ENCODE measurements around the gene RAPGEF1. TPM values are rescaled to one million over a fixed set of nuclear protein-coding genes. Genes with fewer than 3 reads are reported as not detected.

The RAPGEF1 gene
- total RNA-seq, 4 donors from 2014 or later = 13.1 to 73.7 (median 26.2) TPM

DNA sequence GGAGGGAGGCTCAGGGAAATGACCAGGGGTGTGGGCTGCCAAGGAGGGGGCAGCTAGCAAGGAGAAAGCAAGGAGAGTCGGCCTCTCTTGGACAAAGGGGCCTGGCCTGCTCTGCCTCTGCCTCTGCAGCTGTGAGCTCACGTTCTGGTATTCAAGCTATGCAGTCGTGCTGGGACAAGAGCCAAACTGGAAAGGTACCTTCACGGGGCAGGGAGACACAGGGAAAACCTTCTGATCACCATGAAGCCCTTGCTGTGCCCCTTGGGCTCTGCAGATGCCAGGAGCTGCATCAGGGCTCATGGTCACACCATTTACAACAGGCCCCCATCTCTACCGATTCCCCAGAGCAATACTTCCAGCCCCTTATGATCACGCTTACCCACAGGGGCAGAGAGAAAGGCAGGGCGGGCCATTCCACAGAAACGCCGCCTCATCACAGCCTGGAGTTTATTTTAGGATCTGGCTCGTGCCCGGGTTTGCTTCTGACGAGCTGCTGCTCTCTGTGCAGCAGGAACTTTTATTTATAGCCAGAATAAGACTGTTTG lies 131.3 kb downstream of the RAPGEF1 start:
- TF ChIP-seq, protein P1, sequence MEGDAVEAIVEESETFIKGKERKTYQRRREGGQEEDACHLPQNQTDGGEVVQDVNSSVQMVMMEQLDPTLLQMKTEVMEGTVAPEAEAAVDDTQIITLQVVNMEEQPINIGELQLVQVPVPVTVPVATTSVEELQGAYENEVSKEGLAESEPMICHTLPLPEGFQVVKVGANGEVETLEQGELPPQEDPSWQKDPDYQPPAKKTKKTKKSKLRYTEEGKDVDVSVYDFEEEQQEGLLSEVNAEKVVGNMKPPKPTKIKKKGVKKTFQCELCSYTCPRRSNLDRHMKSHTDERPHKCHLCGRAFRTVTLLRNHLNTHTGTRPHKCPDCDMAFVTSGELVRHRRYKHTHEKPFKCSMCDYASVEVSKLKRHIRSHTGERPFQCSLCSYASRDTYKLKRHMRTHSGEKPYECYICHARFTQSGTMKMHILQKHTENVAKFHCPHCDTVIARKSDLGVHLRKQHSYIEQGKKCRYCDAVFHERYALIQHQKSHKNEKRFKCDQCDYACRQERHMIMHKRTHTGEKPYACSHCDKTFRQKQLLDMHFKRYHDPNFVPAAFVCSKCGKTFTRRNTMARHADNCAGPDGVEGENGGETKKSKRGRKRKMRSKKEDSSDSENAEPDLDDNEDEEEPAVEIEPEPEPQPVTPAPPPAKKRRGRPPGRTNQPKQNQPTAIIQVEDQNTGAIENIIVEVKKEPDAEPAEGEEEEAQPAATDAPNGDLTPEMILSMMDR (IDR thresholded peaks at IDR 0.05) = no peak
- no peak for TF ChIP-seq POLR2A (IDR thresholded peaks at IDR 0.05)
- Histone ChIP-seq H3K27ac (peak overlapping the region; percentile 85 to 97), H3K4me3 (no peak overlapping the region), H3K9me3 (no peaks in the 10 kb centered on the region), H3K36me3 (no peaks in the 10 kb centered on the region), H3K27me3 (no peaks in the 10 kb centered on the region), H3K4me1 (peaks cover 17 to 23% of the 10 kb centered on the region in 2 donors)
- intact Hi-C loops (cut with DNase I; ENCODE audit: low total_unique reads) = no loop called here
- DNase-seq = peak; percentile 76 to 86

DNA sequence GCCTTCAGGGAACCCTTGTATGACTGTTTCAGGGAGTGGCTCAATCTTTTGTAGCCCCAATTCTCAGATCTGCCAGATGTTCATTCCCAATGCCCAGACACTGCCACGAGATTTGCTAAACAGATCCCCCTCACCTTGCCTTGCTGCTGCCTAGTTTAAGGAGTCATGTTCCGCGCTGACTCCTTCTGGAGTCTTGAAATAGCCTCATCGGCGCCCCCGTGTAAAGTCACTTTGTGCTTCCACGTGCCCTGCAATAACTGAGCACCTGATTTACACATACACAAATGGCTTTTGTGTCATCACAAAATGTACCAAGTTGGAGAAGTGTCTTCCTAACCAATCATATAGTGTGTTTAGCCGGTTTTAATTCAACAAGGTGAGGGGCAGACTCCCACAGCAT lies 132.3 kb downstream of the RAPGEF1 start:
- no peaks in the 10 kb centered on the region for H3K9me3 ChIP-seq
- TF ChIP-seq POLR2A (IDR thresholded peaks at IDR 0.05) = no peak
- TF ChIP-seq, protein P1 (IDR thresholded peaks at IDR 0.05) = no peak
- H3K27me3 ChIP-seq = no peaks in the 10 kb centered on the region
- H3K4me1 ChIP-seq = peaks cover 17 to 23% of the 10 kb centered on the region in 2 donors
- H3K27ac ChIP-seq = peak overlapping the region; percentile 85 to 97
- H3K4me3 ChIP-seq = no peak overlapping the region
- DNase-seq = no peak
- no peaks in the 10 kb centered on the region for H3K36me3 ChIP-seq
- intact Hi-C loops (cut with DNase I; ENCODE audit: low total_unique reads) = no loop called here

DNA sequence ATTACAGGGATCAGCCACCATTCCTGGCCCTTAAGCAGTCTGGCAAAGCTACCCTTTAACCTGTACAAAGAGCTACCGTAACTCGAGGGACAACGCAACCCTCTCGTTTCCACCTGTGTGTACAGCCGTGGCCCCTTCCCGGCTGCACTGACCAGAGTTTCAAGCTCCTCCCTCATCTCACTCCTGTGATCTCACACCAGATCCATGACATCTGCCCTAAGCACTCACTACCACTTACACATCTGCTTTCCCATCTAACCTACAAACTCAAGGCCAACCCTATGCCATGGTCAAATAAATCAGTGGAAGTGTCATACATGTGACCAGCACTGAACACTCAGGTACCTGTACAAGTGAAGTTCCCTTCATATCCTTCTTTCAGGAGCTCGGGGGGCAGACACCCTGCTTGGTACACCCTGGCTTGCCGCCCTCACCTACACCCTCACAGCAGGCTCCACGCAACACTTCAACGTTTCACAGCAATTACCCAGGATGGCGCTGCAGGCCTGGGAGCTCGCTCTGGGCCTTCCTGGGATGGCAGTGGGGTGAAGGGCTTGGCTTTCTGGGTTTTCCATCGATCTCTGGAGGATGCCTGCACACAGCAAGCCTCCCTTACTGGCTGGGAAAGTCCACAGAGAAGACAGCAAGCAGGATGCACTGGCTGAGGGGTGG lies 132.8 kb downstream of the RAPGEF1 start:
- Histone ChIP-seq H3K27me3 (no peaks in the 10 kb centered on the region), H3K9me3 (no peaks in the 10 kb centered on the region), H3K27ac (peak overlapping the region; percentile 85 to 97), H3K4me1 (peaks cover 17 to 23% of the 10 kb centered on the region in 2 donors), H3K4me3 (no peak overlapping the region), H3K36me3 (no peaks in the 10 kb centered on the region)
- intact Hi-C loops (cut with DNase I; ENCODE audit: low total_unique reads) = no loop called here
- no peak for TF ChIP-seq POLR2A (IDR thresholded peaks at IDR 0.05)
- TF ChIP-seq, protein P1 (IDR thresholded peaks at IDR 0.05) = no peak
- no peak for DNase-seq

DNA sequence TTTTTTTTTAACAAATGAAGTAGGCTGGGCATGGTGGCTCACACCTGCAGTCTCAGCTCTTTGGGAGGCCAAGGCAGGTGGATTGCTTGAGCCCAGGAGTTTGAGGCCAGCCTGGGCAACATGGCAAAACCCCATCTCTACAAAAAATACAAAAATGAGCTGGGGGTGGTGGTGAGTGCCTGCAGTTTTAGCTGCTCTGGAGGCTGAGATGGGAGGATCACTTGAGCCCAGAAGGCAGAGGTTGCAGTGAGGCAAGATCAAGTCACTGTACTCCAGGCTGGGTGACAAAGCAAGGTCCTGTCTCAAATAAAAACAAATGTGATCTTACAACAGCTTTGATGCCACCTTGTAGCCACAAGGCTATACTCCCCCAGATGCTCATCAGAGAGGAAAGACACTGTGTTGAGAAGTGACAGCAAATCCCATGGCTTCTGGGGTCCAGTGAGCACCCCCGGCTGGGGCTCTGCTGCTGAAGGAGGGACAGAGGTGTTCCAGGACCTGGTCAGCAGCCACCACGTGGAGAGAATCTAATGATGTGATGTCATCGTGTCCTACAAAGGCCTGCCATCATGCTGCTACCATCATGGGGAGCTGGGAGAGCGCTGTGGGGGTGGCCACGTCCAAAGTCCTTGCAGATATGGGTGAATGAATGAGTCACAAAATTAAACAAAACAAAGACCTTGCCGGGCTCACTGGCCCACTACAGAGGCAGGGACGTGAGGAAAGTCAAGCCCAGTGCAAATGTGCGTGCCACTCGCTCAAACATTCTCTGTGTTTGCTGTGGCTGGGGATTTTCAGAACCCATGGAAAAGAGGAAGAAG lies 133.9 kb downstream of the RAPGEF1 start:
- Histone ChIP-seq H3K27me3 (no peaks in the 10 kb centered on the region), H3K4me3 (no peak overlapping the region), H3K27ac (no peak overlapping the region), H3K4me1 (peaks cover 17 to 22% of the 10 kb centered on the region in 2 donors), H3K9me3 (no peaks in the 10 kb centered on the region), H3K36me3 (no peaks in the 10 kb centered on the region)
- intact Hi-C loops (cut with DNase I; ENCODE audit: low total_unique reads) = no loop called here
- TF ChIP-seq, protein P1 (IDR thresholded peaks at IDR 0.05) = no peak
- TF ChIP-seq POLR2A (IDR thresholded peaks at IDR 0.05) = no peak
- no peak for DNase-seq

All from uterus (tissue), 4 donors.